Kidney (tissue), 14 donors: Measurements from ENCODE around the gene CD44. TPM values are rescaled to one million over a fixed set of nuclear protein-coding genes. Genes with fewer than 3 reads are reported as not detected.

Experiments
- DNase-seq, 5 donors: peaks; one replicate each; pipeline ENCODE4 v3.0.0-alpha.2; 2013 to 2020
- FAIRE-seq: peaks from 2 replicates; lab custom pipeline; 2012; peaks lifted over from hg19 to GRCh38; lab: Jason Lieb, UNC
- H3K27ac ChIP-seq, 2 donors: one replicate each; pipeline ENCODE4 v1.7.0; 2013; ENCODE audit warnings: low read depth in 2 of 2, low read length in 2 of 2, inconsistent platforms in 1 of 2
- H3K27me3 ChIP-seq: one replicate; pipeline ENCODE4 v1.7.1; 2013; ENCODE audit warnings: low read length, inconsistent platforms; ENCODE audit not compliant: control insufficient read depth, insufficient read depth
- H3K36me3 ChIP-seq, 3 donors: one replicate each; pipeline versions ENCODE4 v1.7.0 to v1.7.1; 2013; ENCODE audit warnings: low read length in 3 of 3, control low read depth in 1 of 3, inconsistent platforms in 1 of 3; ENCODE audit not compliant: insufficient read depth in 3 of 3, control insufficient read depth in 2 of 3
- H3K4me1 ChIP-seq, 3 donors: one replicate each; pipeline versions ENCODE4 v1.7.0 to v1.7.1; 2013; ENCODE audit warnings: low read length in 3 of 3, inconsistent platforms in 1 of 3, low read depth in 1 of 3; ENCODE audit not compliant: control insufficient read depth in 2 of 3, insufficient read depth in 2 of 3
- H3K4me3 ChIP-seq, 3 donors: one replicate each; pipeline versions ENCODE4 v1.7.0 to v1.8.1; 2013; ENCODE audit warnings: low read length in 3 of 3, control low read depth in 1 of 3, inconsistent platforms in 1 of 3
- H3K9ac ChIP-seq, 3 donors: one replicate each; pipeline versions ENCODE4 v1.7.0 to v1.7.1; 2013; ENCODE audit warnings: low read length in 3 of 3, control low read depth in 1 of 3, inconsistent platforms in 1 of 3
- H3K9me3 ChIP-seq, 3 donors: one replicate each; pipeline versions ENCODE4 v1.7.0 to v1.7.1; 2013; ENCODE audit warnings: low read length in 3 of 3, control low read depth in 1 of 3, inconsistent platforms in 1 of 3; ENCODE audit not compliant: control insufficient read depth in 2 of 3, insufficient read depth in 1 of 3
- intact Hi-C: fragments of 100-400 bp; cut with DNase I; formaldehyde crosslinking; loops from one replicate; pipeline ENCODE4 v1.11.1; 2022
- polyA plus RNA-seq: library from polyadenylated mRNA; stranded (reverse); fragments of 350-450 nt; fragmentation: Illumina TruSeq; extraction: RNeasy Lipid Tissue Mini Kit (QIAGEN cat#74804); gene quantifications from one replicate; pipeline ENCODE4 v1.2.3, GENCODE V29; 2014; ENCODE audit warnings: low read depth, low replicate concordance; ENCODE audit not compliant: insufficient read depth
- total RNA-seq: library from RNA; stranded (reverse); fragmentation: NEBNext Ultra II Directional; extraction: Animal tissue kit (Norgen Biotek cat#: 25700); gene quantifications from one replicate; pipeline ENCODE4 v1.2.1, GENCODE V29; 2021
- TF ChIP-seq, protein P1 (sequence below): IDR thresholded peaks from 3 replicates; pipeline ENCODE4 v1.5.1; 2012; ENCODE audit warnings: mild to moderate bottlenecking, moderate library complexity, borderline replicate concordance; ENCODE audit not compliant: insufficient read depth; ENCODE audit errors: extremely low read depth
- donor health status: control.
- donor health status: control.
- donor health status: control.
- donor health status: control.
- donor health status: control.
- donor health status: DM: yes; HTN: yes; CAD: no.
- donor health status: Normal renal cell carcinoma (clear cell type).

Gene CD44
- total and polyA plus RNA-seq, 2 donors from 2014 or later: 13.8 to 235 TPM

DNA sequence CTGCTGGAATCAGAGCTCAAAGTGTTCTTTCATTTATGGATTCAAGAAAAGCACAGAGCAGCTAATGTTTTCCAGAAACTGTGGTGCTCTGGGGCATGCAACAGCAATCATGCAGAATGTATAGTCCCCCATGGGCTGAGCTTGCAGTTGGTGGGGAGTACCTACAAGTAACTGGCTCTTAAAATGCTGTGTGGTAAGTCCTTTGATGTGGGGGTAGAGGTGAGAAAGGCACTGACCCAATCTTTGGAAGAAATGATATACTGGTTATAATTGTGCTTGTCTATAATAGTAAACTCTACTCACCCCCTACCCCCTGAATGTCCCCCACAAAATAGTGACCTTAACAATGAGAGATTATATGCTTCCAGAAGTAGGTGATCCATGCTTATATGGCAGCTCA lies 29.1 kb upstream of the CD44 start:
- intact Hi-C loops: no loop called here
- FAIRE-seq (no peak), DNase-seq (no peak)
- no peak overlapping the region for H3K27ac ChIP-seq
- no peaks in the 10 kb centered on the region for H3K9me3 ChIP-seq
- TF ChIP-seq, protein P1, sequence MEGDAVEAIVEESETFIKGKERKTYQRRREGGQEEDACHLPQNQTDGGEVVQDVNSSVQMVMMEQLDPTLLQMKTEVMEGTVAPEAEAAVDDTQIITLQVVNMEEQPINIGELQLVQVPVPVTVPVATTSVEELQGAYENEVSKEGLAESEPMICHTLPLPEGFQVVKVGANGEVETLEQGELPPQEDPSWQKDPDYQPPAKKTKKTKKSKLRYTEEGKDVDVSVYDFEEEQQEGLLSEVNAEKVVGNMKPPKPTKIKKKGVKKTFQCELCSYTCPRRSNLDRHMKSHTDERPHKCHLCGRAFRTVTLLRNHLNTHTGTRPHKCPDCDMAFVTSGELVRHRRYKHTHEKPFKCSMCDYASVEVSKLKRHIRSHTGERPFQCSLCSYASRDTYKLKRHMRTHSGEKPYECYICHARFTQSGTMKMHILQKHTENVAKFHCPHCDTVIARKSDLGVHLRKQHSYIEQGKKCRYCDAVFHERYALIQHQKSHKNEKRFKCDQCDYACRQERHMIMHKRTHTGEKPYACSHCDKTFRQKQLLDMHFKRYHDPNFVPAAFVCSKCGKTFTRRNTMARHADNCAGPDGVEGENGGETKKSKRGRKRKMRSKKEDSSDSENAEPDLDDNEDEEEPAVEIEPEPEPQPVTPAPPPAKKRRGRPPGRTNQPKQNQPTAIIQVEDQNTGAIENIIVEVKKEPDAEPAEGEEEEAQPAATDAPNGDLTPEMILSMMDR: no peak
- no peaks in the 10 kb centered on the region for H3K4me1 ChIP-seq
- H3K27me3 ChIP-seq: no peaks in the 10 kb centered on the region
- no peak overlapping the region for H3K9ac ChIP-seq
- no peaks in the 10 kb centered on the region for H3K36me3 ChIP-seq
- no peak overlapping the region for H3K4me3 ChIP-seq

DNA sequence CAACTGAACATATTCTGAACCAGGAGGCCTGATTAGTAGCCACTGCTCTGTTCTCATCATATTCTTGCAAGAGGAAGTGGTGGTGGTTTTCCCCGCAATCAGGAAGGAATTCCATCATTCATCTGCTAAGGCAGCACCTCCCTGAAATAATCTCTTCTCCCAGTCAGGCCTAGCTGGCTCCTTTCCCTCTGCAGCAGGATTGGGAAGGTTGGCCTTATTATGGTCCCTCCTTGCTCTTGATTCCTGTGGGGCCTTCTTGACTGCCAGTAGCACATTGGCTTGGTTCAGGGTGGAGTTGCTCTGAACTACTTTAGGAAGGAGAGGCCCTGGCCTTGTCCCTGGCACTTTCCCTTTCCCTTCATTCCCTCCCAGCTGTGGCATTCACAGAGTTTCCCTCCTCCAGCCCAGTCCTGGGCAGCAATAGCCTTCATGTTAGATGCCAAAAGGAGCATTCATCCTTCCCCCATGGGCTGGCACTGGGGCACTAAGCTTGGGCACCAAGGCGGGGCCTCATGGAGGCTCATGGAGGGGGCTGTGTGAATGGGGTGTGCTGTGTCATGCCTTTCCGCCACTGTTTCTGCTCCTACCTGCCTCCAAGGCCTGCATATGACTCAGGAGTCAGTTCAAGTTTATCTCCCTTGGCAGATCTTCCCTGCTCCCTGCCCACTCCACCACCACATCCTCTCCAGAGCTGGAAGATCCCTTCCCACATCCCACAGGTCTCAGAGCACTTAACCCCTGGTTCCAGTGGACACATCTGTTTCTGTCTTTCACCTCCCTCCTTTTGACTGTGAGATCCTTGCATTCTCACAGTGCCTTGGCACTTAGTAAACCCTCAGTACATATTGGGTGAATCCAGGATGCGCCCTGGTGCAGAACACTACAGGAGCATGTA lies 27.6 kb upstream of the CD44 start:
- H3K4me3 ChIP-seq: no peak overlapping the region
- intact Hi-C loops: no loop called here
- H3K27ac ChIP-seq: no peak overlapping the region
- H3K27me3 ChIP-seq: no peaks in the 10 kb centered on the region
- DNase-seq (no peak), FAIRE-seq (no peak)
- H3K9me3 ChIP-seq: no peaks in the 10 kb centered on the region
- H3K36me3 ChIP-seq: no peaks in the 10 kb centered on the region
- TF ChIP-seq, protein P1: no peak
- no peak overlapping the region for H3K9ac ChIP-seq
- H3K4me1 ChIP-seq: no peaks in the 10 kb centered on the region

DNA sequence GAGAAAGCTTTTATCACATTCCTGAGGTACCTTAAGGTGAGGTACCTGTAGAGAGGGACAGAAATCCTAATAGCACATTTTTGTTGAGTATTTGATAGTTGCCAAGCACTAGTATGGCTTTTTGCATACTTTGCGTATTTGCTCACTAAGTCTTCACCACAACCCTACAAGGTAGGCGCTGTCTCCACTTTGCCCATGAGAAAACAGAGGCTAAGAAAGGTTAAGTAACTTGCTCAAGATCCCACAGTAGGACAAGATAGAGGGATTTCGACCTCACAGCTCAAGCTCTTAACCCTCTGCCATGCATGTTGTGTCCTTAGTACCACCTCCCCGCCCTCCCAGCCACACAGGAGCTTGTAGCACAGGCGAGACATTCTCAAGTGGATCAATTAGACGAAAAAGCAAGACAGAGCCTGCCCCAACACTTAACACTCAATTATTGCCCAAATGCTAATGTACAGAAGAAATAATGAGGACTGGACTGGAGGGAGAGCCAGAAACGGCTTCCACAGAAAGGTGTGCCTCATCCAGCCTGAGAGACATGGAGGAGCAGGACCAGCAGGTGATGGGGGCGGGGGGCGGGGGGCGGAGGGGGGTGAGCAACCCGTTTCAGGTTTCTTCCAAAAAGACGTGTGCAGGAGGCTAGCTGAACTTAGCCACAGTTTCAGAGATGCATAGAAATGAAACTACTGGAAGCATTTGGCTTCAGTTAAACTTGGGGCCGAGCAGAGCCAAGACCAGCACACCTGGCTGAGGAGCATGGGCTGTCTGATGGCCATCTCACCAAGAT lies 26.7 kb upstream of the CD44 start:
- H3K36me3 ChIP-seq: no peaks in the 10 kb centered on the region
- no peaks in the 10 kb centered on the region for H3K9me3 ChIP-seq
- H3K27ac ChIP-seq: no peak overlapping the region
- DNase-seq: no peak
- H3K4me3 ChIP-seq: no peak overlapping the region
- TF ChIP-seq, protein P1: no peak
- H3K4me1 ChIP-seq: no peaks in the 10 kb centered on the region
- H3K9ac ChIP-seq: no peak overlapping the region
- no peaks in the 10 kb centered on the region for H3K27me3 ChIP-seq
- no peak for FAIRE-seq
- intact Hi-C loops: no loop called here
